Suppressor macrophage treated with lipopolysaccharide for 1 hour (primary cell): ENCODE data around the gene USP44.
"Not testable (repeated sequence)": the region's sequence is repeated elsewhere in the genome, so short reads cannot be mapped to it uniquely, and the experiment has no call there.

Source experiments
- DNase-seq, 3 donors: peaks; one replicate each; pipeline ENCODE4 v3.0.0-alpha.2; 2020 to 2022

The USP44 gene

DNA sequence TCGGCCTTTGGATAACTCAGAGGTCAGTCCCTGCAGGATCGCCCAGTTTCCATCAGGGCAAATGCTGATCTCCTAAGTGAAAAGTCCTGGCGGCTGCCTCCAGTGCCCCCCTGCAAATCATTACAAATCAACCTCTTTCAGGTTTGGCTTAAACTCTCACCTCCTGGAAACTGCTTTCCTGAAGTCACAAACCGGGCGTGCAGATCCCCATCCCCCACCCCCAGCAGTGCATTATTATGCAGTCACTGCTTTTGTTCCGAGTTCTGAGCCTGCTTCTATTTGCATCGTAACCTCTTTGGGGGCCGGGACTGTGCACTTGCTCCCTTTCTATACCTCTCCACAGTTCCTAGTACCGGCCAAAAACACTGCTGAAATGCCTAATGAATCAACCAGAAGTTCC is at the start of gene USP44:
Gene USP44 (minus strand): TSS at position 172 of the 400 bp plus-strand sequence. CDS start 17,220 bp downstream, outside the sequence.
- DNase-seq: no peak

- no peak for DNase-seq
These were observed 49.3 kb upstream of the USP44 start for GRCh38 chr12:95600567-95600966.

- no peak for DNase-seq
These were observed 48.6 kb upstream of the USP44 start for GRCh38 chr12:95599880-95600279.

- DNase-seq: no peak
These were observed 42.9 kb upstream of the USP44 start for GRCh38 chr12:95594136-95594535.

- no peak for DNase-seq
These were observed 42.1 kb upstream of the USP44 start for GRCh38 chr12:95593266-95593871.

GRCh38 chr12:95591731-95592130 is 40.5 kb upstream of the USP44 start:
- no peak for DNase-seq

DNA sequence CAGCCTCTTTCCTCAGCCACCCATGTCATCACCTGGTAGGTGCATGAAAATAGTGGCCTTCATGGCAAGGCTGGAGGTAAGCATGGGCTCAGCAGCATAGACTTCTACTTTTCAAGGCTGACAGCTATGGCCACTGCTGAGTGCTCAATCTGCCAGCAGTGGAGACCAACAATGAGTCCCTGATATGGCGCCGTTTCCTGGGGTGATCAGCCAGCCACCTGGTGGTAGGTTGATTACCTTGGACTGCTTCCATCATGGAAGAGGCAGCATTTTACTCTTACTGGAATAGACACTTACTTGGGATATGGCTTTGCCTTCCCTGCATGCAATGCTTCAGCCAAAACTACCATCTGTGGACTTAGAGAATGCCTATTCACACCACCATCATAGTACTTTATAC is 39.5 kb upstream of the USP44 start:
- no peak for DNase-seq

DNA sequence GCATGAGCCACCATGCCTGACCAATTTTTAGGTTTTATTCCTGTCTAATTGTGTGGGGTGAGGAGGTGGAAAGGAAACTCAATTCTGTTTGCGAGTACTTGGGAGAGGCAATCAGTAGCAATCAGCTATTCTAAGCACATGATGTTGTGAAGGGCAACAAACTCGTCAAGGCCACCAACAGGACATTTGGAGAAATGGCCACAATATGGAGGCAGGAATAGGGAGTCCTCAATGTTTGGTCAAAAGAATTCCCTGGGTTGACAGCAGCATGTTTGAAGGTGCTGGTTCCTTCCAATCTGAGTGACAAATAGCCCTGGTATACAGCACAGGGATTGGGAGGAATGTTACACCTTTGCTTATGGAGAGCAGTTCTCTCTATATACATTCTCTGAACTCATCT is 32.7 kb upstream of the USP44 start:
- no peak for DNase-seq

GRCh38 chr12:95582230-95583058 is 31.2 kb upstream of the USP44 start:
- DNase-seq: no peak

DNA sequence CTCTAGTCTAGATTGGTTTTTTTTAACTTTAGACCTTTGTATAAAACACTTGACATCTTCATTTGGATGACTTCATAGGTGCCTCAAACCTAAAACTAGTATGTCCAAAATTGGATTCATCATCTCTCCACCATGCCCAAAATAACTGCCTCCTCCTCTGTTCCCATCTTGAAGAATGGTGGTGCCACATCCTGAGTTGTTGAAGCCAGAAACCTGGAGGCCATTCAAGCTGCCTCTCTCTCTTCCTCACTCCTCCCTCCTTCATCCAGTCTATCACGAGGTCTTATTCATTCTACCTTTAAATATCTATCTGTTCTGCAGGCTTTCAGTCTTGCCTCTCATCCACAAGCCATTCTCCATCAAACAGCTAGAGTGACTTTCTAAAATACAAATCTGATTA is 26.5 kb upstream of the USP44 start:
- no peak for DNase-seq

DNA sequence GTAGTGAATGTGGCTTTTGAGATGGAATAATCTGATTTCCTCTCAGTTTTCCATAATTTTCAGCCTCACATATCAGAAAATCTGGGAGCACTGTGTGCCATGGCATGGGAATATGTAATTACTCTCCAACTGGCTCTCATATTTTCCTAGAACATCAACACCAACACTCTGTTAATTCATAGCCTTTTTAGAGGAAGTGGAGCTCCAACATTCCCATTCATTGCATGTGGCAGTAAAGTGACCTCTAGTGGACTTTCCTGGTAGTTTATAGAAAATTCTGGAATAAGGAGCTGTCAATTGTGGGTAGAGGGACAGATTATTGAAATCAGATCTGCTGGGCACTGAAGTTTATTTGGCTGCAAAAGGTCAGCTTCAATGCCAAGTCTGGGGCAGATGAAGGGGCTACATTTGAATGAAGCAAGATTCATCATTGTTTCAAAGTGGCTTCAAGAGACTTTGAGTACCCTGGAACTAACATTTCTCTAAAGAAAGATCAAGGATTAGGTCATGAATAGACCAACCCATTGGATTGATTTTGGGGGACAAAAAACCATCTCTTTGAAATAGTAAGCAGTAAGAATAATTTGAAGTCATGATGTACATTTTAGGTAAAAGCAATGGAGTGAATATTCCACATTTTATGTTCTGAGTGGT is 23.6 kb upstream of the USP44 start:
- peak; percentile 45 to 64 (median 57) for DNase-seq

DNA sequence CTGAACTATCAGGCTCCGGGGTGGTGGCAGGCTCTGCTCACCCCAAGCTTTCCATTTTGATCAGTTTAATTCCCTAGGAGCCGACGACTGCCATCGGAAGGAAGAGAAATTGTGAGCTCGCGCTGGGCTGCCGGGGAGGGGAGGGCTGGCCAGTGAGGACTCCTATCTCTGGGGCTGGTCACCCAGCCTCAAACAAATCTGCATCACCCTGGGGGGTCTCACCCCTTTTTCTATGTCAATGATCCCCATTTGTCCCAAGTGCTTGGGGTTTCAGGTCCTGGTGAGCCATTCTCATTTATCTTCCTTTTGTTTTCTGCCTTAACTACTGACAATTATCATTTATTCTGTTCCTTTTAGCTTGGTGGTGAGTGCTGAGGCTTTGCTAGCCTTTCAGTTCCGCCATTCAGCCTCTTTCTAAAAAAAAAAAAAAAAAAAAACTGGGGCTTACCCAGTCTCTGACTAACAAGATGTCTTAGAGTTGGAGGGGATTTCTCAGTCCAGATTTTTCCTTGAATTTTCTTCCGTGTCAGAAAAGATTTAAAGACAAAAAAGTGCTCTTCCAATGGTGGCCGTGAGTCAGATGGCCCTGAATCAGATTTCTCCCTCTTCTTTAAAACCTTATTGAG is 22.8 kb upstream of the USP44 start:
- peak; percentile 59 to 75 (median 75) for DNase-seq

GRCh38 chr12:95571369-95571768 is 20.1 kb upstream of the USP44 start:
- DNase-seq: no peak

GRCh38 chr12:95568045-95568444 is 16.8 kb upstream of the USP44 start:
- DNase-seq: not testable (repeated sequence)

DNA sequence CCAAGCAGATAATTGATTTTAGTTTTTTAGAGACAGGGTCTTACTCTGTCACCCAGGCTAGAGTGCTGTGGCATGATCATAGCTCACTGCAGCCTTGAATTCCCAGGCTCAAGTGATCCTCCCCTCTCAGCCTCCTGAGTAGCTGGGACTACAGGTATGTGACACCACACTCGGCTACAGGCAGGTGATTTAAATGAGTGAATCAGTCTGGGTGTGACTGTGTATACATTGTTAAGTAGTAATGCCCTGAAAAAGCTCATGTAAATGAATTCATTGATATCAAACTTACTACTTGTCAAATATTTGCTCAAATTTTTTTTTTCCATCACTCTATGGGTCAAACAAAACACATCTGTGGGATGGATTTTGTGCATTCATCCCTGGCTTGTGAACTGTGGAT is 6.3 kb upstream of the USP44 start:
- DNase-seq: no peak

GRCh38 chr12:95554532-95555071 is 3.3 kb upstream of the USP44 start:
- DNase-seq: no peak

DNA sequence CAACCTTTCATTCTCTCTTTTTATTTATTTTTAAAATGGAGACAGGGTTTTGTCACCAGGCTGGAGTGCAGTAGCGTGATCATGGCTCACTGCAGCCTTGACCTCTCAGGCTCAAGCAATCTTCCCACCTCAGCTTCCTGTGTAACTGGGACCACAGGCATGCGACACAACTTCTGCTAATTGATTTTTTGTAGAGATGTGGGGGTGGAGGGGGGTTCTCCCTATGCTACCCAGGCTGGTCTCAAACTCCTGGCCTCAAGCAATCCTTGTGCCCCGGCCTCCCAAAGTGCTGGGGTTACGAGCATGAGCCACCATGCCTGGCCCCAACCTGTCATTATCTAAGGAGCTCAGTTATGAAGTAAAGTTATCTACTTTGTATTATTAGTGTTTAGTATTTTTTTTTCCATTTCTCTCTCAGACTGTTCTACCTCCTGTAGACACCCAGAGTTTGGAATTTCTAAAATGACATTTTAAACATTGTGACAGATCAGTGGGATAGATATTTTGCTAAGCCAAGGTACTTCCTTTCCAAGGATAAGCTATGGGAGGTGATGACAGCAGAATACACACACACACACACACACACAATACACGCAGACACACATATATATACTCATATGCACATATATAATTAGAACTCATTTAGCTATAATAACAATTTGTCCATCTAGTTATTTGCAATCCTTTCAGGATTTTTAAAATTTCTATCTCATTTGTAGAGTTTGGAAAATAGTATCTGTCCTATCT is 2.1 kb upstream of the USP44 start:
- peak; percentile 32 to 46 (median 44) for DNase-seq

GRCh38 chr12:95551913-95552516 is 739 bp upstream of the USP44 start:
- DNase-seq: no peak

DNA sequence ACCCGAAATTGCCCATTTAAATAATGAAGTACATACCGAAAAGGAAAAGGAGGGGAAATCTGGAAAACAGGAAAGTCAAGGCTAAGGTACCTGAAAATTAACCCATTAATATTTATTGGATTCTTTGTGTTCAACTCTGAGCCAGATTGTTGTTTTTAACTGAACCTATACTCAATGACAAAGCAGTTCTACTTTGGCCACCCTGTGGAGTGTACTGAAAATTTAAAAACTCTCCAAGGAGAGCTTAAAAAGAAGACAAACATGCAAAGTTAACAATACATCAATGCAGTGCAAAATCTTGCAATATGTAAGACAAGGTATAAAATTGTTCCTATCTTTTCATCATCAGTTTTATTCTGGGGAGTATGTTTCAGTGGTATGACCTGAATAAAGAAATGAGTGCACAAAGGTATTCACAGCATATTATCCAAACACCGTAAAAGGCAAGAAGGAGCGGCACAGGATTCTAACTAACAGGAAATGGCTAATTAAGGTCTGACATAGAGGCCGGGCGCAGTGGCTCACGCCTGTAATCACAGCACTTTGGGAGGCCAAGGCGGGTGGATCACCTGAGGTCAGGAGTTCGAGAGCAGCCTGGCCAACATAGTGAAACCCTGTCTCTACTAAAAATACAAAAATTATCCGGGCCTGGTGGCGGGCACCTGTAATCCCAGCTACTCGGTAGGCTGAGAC is 1.7 kb downstream of the USP44 start:
- DNase-seq: no peak

GRCh38 chr12:95548539-95549391 is 2.5 kb downstream of the USP44 start:
- DNase-seq: peak; percentile 31 to 66 (median 44)
